GM21717 (cell line): ENCODE results near the gene PLD3.

Experiments
- ATAC-seq: cut with Tn5 transposase; IDR thresholded peaks from one replicate; pipeline ENCODE4 v1.9.1; 2021; ENCODE audit warnings: mild to moderate bottlenecking, moderate library complexity; ENCODE audit not compliant: unreplicated experiment

Gene PLD3

GRCh38 chr19:40411958-40412499, 63.5 kb downstream of the PLD3 start:
- ATAC-seq = no peak

GRCh38 chr19:40412866-40413265, 64.4 kb downstream of the PLD3 start:
- no peak for ATAC-seq

- ATAC-seq = no peak
These were observed 64.9 kb downstream of the PLD3 start, which contains the start of gene PRX for GRCh38 chr19:40413291-40413845. Gene PRX (minus strand): TSS chr19:40413378. CDS start chr19:40407932, 5,446 bp downstream.

GRCh38 chr19:40414542-40415535, 66.3 kb downstream of the PLD3 start:
- no peak for ATAC-seq

- ATAC-seq = no peak
These were observed 67.3 kb downstream of the PLD3 start for GRCh38 chr19:40415768-40416167.

- no peak for ATAC-seq
These were observed 68.6 kb downstream of the PLD3 start for GRCh38 chr19:40416918-40417642.

GRCh38 chr19:40417643-40417981, 69.1 kb downstream of the PLD3 start:
- ATAC-seq = no peak

GRCh38 chr19:40418040-40418439, 69.5 kb downstream of the PLD3 start:
- ATAC-seq = no peak

GRCh38 chr19:40419066-40419612, 70.6 kb downstream of the PLD3 start:
- ATAC-seq = no peak

- no peak for ATAC-seq
These were observed 71.3 kb downstream of the PLD3 start for GRCh38 chr19:40419780-40420179.

- ATAC-seq = no peak
These were observed 71.9 kb downstream of the PLD3 start for GRCh38 chr19:40420451-40420765.

- no peak for ATAC-seq
These were observed 72.6 kb downstream of the PLD3 start for GRCh38 chr19:40420766-40421765.

GRCh38 chr19:40421993-40422747, 73.7 kb downstream of the PLD3 start:
- ATAC-seq = no peak

- ATAC-seq = no peak
These were observed 74.5 kb downstream of the PLD3 start for GRCh38 chr19:40422748-40423566.

GRCh38 chr19:40423938-40424337, 75.4 kb downstream of the PLD3 start:
- no peak for ATAC-seq

GRCh38 chr19:40424637-40425449, 76.3 kb downstream of the PLD3 start:
- no peak for ATAC-seq

- ATAC-seq = peak; percentile 79
These were observed 77.2 kb downstream of the PLD3 start, which contains the start of gene SERTAD1 for GRCh38 chr19:40425450-40426287. Gene SERTAD1 (minus strand): TSS chr19:40425992. CDS start chr19:40423546, 2,446 bp downstream.
